Urinary bladder (tissue), 4 donors: Measurements from ENCODE around the gene TXNDC5. TPM values are rescaled to one million over a fixed set of nuclear protein-coding genes. Genes with fewer than 3 reads are reported as not detected.
"Not testable (repeated sequence)": the region's sequence is repeated elsewhere in the genome, so short reads cannot be mapped to it uniquely, and the experiment has no call there.

Source experiments
- DNase-seq: peaks from one replicate; pipeline ENCODE4 v3.0.0-alpha.2; 2015; ENCODE audit errors: extremely low spot score
- H3K27ac ChIP-seq: one replicate; pipeline ENCODE4 v1.5.1; 2013; ENCODE audit warnings: low read depth, mild to moderate bottlenecking, moderate library complexity
- H3K36me3 ChIP-seq: one replicate; pipeline ENCODE4 v1.6.1; 2013; ENCODE audit warnings: mild to moderate bottlenecking, moderate library complexity; ENCODE audit not compliant: insufficient read depth
- H3K4me1 ChIP-seq: one replicate; pipeline ENCODE4 v1.6.1; 2013; ENCODE audit warnings: mild to moderate bottlenecking, moderate library complexity; ENCODE audit not compliant: insufficient read depth
- H3K4me3 ChIP-seq: one replicate; pipeline ENCODE4 v1.5.1; 2013; ENCODE audit warnings: low read depth, low read length
- WGBS: extraction: QIAGEN DNeasy Blood & Tissue Kit; methylation state at CpG from one replicate; pipeline ENCODE4 v1.1.7; 2013; 5-methylcytosine and 5-hydroxymethylcytosine counted together
- polyA plus RNA-seq: library from polyadenylated mRNA; stranded (reverse); fragments of 200-250 nt; gene quantifications from one replicate; pipeline ENCODE4 v1.2.3, GENCODE V29; 2013
- total RNA-seq: library from RNA; depleted of rRNA; stranded (reverse); fragments of >200 nt; gene quantifications from one replicate; pipeline ENCODE4 v1.2.3, GENCODE V29; 2014
- donor health status: healthy with polysubstance abuse.
- donor health status: healthy.

TXNDC5 gene
- total and polyA plus RNA-seq, 2 donors = 76.5 to 235 TPM

DNA sequence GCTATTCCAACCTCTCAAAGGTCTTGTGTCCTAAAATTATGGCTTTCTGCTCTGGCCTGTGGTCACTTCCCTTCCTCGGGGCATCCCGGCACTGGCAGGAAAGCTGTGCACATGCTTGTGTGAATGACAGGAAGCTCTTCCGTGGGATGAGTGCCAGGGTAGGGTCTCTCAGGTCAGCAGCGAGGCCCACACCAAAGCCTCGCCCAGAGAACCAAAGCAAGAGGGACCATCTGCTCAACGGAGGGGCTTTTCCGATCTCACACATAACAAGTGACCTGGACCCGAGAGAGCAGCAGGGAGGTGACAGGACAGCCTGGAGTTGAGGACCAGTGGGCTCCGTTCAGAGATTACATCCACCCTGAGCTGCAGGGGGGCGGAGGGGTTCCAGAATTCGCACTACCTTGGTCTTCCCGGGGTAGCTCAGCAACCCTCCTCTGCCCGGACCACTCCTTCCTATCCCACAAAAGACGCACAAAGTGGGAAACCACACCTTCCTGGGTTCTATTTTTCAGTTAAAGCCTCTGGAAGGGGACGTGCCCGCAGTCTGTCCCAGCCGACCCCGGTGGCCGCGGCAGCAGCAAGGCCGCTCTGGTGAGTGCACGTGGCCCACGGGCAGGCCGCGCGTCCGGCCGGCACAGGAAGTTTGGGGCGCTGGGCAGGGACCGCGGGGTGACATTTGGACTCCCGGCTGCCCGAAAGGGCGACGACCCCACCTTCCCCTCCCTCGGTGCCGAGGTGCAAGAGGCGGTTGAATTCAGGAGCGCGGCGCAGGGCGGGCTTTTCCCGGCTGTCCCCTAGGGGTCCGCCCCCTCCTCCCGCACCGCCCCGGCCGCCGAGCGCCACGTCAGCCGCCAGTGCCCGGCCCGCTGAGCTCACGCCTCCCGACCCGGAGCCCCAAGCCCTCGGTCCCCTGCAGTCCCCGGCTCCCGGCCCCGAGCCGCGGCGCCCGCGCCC, 988 bp downstream of the TXNDC5 start:
- Histone ChIP-seq H3K36me3 (no peaks in the 10 kb centered on the region), H3K27ac (no peak overlapping the region), H3K4me1 (no peaks in the 10 kb centered on the region), H3K4me3 (peak overlapping the region; percentile 98)
- no peak for DNase-seq
- WGBS = 6% methylated on average over 66 of the region's 66 CpGs

DNA sequence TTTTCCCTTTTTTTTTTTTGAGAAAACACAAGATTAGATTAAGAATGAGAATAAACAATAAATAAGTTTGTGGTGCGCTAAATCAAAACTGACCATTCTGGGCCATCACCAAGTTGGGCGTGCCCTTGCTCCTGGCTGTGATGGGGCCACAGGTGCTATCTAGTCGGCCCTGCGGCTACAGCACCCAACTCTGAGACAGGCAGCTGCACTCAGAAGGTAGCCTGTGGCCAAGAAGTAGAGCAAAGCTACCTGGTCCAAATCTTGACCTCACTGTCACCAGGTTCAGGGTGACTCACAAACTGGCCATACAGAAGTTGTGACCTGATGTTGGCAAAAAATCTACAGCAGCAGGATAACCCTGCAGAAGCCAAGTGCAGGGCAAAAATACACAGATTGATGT, 3.4 kb downstream of the TXNDC5 start:
- 94% methylated on average over 4 of the region's 4 CpGs for WGBS

DNA sequence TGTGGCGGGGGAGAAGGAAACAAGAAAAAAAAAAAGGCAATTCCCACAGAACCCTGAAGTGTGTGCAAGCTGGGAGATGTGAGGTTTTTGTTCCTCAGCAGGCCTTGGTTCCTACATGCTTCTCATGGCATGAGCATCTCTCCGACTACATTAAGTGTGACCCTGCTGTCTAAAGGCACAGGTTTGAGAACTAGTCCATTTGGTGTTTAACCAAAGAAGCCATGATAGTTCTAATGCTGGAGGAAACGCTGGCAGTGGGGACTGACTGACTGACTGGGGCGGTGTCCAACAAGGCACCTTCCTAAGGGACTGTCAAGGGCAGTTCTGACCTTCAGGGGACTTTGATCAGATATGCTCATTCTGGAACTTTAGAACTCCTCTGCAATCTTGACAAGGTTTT, 3.8 kb downstream of the TXNDC5 start:
- Histone ChIP-seq H3K4me3 (no peak overlapping the region), H3K36me3 (no peaks in the 10 kb centered on the region), H3K27ac (no peak overlapping the region), H3K4me1 (no peaks in the 10 kb centered on the region)
- no peak for DNase-seq
- 92% methylated on average over 4 of the region's 4 CpGs for WGBS

More for the DNA sequence above, 3.4 kb downstream of the TXNDC5 start:
- DNase-seq = no peak
- no peaks in the 10 kb centered on the region for H3K36me3 ChIP-seq
- H3K4me1 ChIP-seq = no peaks in the 10 kb centered on the region
- no peak overlapping the region for H3K4me3 ChIP-seq
- H3K27ac ChIP-seq = no peak overlapping the region

DNA sequence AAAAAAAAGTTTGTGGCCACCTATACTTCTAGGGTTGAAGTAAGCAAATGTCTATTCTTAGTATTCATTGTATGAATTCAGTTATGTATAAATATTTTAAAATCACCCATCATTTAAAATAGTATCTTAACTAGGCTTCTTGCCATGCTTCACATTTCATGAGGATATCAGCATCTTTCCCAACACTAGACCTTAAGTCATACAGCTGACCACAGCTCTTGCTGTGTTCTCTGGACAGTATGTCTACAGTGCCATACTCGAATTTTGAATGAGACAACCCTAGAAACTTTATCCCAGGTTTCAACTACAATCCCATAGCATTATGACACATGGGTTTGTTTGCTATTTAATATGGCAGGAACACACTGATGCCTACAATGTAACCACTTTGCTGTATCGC, 5.2 kb downstream of the TXNDC5 start:
- DNase-seq = no peak
- H3K27ac ChIP-seq = no peak overlapping the region
- H3K36me3 ChIP-seq = no peaks in the 10 kb centered on the region
- WGBS = 89% methylated on average over 2 of the region's 2 CpGs
- H3K4me1 ChIP-seq = no peaks in the 10 kb centered on the region
- no peak overlapping the region for H3K4me3 ChIP-seq

DNA sequence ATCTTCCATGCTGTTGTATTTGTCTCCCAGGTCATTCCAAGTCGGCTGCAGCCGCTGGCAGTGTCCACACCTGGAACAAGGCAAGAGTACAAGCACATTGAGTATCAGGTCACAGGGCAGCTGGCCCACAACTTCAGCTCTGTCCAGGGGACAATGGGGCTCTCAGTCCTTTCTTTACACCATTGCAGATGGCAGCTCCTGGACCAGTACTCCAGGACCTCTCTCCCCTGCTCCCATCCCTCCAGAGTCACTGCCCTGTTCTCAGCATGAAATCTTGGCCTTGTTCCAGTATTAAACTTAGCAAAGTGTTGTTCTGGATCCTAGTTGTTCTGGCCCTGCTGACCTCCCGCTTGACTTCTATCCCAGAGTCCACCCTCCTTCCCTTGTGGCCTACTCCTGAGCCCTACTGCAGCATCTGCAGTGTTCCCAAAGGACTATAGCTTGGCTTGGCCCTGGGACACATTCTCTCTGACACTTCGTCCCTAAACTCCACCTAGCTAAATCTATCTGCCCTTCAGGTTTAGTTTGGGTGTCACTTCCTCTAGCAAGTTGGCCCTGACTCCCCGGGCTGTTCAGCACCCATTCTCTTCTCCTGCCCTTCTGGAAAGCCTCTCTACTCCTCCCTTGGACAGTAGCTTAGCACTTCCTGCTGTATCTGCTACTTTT, 5.8 kb downstream of the TXNDC5 start:
- no peak for DNase-seq
- Histone ChIP-seq H3K36me3 (no peaks in the 10 kb centered on the region), H3K4me1 (no peaks in the 10 kb centered on the region), H3K4me3 (no peak overlapping the region), H3K27ac (no peak overlapping the region)
- WGBS = 90% methylated on average over 5 of the region's 5 CpGs

DNA sequence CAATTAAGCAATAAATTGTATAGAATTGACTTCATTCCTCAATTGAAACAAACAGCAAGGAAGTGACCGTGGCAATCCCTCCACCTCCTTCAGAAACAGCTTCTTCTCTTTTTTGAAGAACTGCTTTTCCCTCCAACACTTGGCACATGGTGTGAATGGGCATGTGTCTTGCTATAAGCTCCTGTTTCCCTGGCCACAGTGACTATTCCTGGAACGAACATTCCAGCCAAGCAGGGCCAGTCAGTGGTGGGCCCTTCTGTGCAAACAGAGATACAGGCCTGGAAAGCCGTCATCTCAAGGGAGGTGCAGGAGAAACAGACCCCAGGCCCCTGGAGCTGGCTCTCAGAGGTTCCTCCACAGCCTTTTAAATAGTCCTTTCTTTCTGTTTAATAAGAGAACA, 6.9 kb downstream of the TXNDC5 start:
- 96% methylated on average over 3 of the region's 3 CpGs for WGBS
- H3K27ac ChIP-seq = no peak overlapping the region
- H3K4me1 ChIP-seq = no peaks in the 10 kb centered on the region
- H3K36me3 ChIP-seq = peaks cover 3% of the 10 kb centered on the region
- no peak for DNase-seq
- H3K4me3 ChIP-seq = no peak overlapping the region

DNA sequence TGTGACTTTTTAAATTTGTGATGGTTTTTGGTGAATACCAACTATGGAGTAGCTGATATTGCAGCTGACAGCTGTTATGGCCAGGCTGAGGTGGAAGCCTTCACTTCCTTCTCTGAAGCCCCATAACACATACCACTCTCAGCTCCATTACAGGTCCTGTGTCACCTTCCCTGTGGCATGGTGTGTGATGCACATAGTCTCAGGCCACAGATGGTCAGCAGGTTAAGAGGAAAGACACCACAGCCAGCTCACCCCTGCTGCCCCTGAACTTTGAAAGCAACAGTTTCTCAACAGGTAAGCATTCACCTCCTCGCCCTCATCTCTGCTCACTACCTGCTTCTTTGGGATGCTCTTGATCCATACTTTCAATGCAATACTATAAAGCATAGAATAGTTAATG, 7.7 kb downstream of the TXNDC5 start:
- Histone ChIP-seq H3K4me3 (no peak overlapping the region), H3K36me3 (peaks cover 3% of the 10 kb centered on the region), H3K4me1 (no peaks in the 10 kb centered on the region), H3K27ac (no peak overlapping the region)
- 100% methylated on average over 1 of the region's 1 CpG for WGBS
- no peak for DNase-seq

DNA sequence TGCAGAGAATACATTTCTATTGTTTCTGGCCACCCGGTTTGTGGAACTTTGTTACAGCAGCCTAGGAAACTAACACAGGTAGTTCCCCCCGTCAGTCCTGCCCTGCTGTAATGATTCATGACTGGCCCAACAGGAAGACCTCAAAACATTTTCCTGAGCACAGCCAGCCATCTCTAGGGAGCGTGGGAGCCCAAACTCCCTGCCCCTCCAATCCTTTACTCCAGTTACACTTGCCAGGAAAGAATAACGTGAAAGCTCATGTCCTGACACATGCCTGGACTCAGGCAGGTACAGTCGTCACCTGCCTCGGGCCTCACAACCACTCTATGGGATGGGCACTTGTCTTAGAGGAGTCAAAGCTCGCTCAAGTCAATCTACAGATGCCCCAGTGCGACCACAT, 8.4 kb downstream of the TXNDC5 start:
- DNase-seq = no peak
- no peaks in the 10 kb centered on the region for H3K4me1 ChIP-seq
- H3K36me3 ChIP-seq = peaks cover 3% of the 10 kb centered on the region
- H3K27ac ChIP-seq = no peak overlapping the region
- no peak overlapping the region for H3K4me3 ChIP-seq
- WGBS = 90% methylated on average over 8 of the region's 8 CpGs

DNA sequence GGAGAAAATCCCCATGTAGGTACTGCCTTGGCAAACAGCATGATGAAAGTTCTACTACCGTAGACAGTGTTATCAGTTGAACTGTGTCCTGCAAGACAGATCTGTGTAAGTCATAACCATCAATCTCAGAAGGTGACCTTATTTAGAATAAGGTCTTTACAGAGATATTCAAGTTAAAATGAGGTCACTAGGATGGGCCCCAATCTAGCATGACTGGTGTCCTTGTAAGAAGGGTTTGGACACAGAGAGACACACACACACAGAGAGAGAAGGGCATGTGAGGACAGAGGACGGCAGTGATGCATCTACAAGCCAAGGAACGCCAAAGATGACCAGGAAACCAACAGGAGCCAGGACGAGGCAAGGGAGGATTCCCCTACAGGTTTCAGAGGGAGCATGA, 8.8 kb downstream of the TXNDC5 start:
- WGBS = 83% methylated on average over 4 of the region's 4 CpGs
- H3K27ac ChIP-seq = no peak overlapping the region
- DNase-seq = no peak
- no peaks in the 10 kb centered on the region for H3K4me1 ChIP-seq
- H3K4me3 ChIP-seq = no peak overlapping the region
- peaks cover 3% of the 10 kb centered on the region for H3K36me3 ChIP-seq

DNA sequence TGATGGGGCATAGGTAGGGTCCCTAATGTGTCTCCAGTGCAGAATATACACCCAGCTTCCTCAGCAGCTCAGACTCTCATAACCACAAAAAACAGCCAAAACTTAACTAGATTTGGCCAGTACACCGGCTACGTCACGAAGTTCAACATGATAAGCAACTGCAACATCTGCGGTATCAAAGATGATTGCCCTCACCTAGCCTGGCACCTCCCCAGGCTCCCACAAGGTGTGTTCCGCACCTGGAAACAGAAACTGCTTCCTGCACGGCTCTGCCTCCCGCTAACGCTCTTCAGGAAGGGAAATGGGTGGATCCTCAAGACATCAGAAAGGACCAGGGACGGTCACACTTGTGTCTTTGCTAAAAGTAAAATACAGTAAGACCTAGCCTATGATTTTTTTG, 9.5 kb downstream of the TXNDC5 start:
- WGBS = 95% methylated on average over 9 of the region's 9 CpGs
- Histone ChIP-seq H3K4me3 (no peak overlapping the region), H3K36me3 (peaks cover 3% of the 10 kb centered on the region), H3K4me1 (no peaks in the 10 kb centered on the region), H3K27ac (no peak overlapping the region)
- no peak for DNase-seq

DNA sequence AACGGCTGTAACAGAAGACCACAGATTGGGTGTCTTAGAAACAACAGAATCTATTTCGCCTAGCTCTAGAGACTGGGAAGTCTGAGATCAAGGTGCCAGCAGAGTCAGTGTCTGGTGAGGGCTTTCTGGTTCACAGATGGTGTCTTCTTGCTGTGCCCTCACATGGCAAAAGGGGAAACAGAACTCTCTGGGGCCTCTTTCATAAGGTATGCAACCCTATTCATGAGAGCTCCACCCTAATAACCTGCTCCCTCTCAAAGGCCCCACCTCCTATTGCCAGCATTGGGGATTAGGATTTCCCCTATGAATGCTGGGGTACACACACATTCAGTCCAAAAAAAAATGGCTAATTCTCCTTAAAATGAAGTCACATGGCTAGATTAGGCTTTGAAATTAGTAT, 10.0 kb downstream of the TXNDC5 start:
- Histone ChIP-seq H3K27ac (no peak overlapping the region), H3K36me3 (peaks cover 3% of the 10 kb centered on the region), H3K4me1 (no peaks in the 10 kb centered on the region), H3K4me3 (no peak overlapping the region)
- no peak for DNase-seq
- WGBS = 84% methylated on average over 2 of the region's 2 CpGs

DNA sequence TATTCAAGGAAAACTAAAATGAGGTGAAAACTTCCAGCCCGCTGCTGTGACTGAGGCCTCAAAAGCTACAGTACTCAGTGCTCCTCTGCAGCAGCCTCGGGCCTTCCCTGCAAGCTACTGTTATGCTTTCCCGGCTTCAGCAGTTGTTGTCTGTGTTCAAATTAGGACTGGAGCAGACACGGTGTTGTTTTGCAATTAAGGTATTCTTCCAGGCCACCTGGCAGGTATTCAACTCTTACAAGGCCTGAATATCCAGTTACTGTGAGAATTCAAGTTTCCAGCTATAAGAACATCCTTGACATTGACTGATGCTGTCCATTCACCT, 10.7 kb downstream of the TXNDC5 start:
- WGBS = 53% methylated on average over 4 of the region's 4 CpGs
- Histone ChIP-seq H3K4me1 (no peaks in the 10 kb centered on the region), H3K4me3 (no peak overlapping the region), H3K36me3 (peaks cover 3% of the 10 kb centered on the region), H3K27ac (no peak overlapping the region)
- no peak for DNase-seq

DNA sequence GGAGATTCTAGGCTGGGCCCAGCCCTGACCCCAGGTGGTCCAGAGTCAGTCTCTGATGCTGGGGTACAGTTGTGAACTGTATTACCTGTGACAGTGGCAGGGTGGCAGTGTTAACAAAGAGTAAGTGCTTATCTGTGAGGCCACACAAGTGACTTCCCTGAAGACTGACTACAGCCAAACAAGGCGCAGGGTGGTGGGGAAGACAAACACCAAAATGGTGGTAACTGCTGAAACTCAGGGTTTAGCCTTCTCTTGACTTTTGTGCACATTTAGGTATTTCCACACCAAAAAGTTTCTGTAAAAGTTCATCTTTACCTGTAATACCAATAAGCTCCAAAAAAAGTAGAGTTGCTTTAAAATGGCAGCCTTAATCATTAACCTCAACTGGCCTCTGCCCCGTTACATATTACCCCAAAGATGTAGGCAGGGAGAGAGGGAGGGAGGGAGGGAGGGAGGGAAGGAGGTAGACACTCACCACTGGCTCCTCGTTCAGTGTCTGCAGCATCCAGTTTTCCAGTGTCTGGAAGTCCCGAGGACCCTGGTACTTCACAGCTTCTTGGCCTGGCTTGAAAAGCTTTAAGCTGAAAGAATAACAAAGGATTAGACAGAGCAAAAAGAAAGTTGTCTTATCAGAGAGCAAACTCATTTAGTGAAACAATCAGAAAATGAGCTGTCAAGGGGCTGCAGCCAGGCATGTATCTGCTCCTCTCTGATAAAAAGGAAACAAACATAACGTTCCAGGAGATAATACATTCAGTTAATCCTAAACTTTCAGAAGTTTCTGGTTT, 11.3 kb downstream of the TXNDC5 start:
- Histone ChIP-seq H3K36me3 (peaks cover 3% of the 10 kb centered on the region), H3K4me3 (no peak overlapping the region), H3K4me1 (no peaks in the 10 kb centered on the region), H3K27ac (no peak overlapping the region)
- no peak for DNase-seq
- WGBS = 56% methylated on average over 5 of the region's 5 CpGs

DNA sequence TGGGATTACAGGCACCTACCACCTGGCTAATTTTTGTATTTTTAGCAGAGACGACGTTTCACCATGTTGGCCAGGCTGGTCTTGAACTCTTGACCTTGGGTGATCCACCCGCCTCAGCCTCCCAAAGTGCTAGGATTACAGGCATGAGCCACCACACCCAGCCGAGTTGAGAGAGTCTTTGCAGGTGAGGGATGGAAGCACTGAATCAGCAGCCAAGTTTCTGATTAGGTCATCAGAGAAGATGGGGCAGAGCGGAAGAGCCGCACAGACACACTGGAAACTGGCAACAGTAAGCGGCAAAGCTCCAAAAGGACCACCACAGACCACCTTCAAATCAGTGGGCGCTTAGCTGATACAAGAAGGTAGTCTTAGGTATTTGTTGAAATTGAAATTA, 12.4 kb downstream of the TXNDC5 start:
- H3K4me1 ChIP-seq, H3K27ac ChIP-seq, H3K36me3 ChIP-seq, H3K4me3 ChIP-seq, DNase-seq: not testable (repeated sequence)
- 92% methylated on average over 8 of the region's 8 CpGs for WGBS
